Measurements from ENCODE around the gene TCHH. TPM values are rescaled to one million over a fixed set of nuclear protein-coding genes. Genes with fewer than 3 reads are reported as not detected.

TCHH gene
- total and polyA plus RNA-seq, 2 of the 13 experiments (the other 11 are each of a cell fraction or from before 2014, with no cell fraction given): not detected

GRCh38 chr1:152109231-152109997, 5.8 kb downstream of the TCHH start:
- intact Hi-C loops (cut with micrococcal nuclease; ENCODE audit: unreplicated experiment): no loop called here

GRCh38 chr1:152108882-152109222, 6.4 kb downstream of the TCHH start:
- no peak overlapping the region for H3K9ac ChIP-seq (ENCODE audit: insufficient read depth, low read depth, low read length)
- no peak for ATAC-seq
- BruUV-seq (replicated peaks): no TSS peak
- no peaks in the 10 kb centered on the region for H3K36me3 ChIP-seq (replicated peaks in 1 of 2; ENCODE audit: control insufficient read depth in 1 of 2, insufficient read depth in 2 of 2, low read length in 2 of 2)
- FAIRE-seq: no peak
- H3K27me3 ChIP-seq (ENCODE audit: control insufficient read depth in 1 of 2, insufficient read depth in 2 of 2, low read length in 2 of 2): peaks cover 5 to 49% of the 10 kb centered on the region in 2 experiments; a peak in 3 of 5 replicates
- no peak overlapping the region for H3K4me3 ChIP-seq (replicated peaks in 1 of 3; ENCODE audit: insufficient read depth in 1 of 3, low read depth in 2 of 3, low read length in 3 of 3)
- WGBS (ENCODE audit: low lambda C conversion rate): 81% methylated on average over 28 of the region's 28 CpGs
- DNase-seq (ENCODE audit: low spot score): no peak
- TF ChIP-seq ZNF558 (CRISPR knock-in tag; IDR thresholded peaks at IDR 0.05; ENCODE audit: borderline replicate concordance) (no peak), NFATC3 (CRISPR knock-in tag; IDR thresholded peaks at IDR 0.05) (no peak), ZNF468 (CRISPR knock-in tag; IDR thresholded peaks at IDR 0.05) (no peak), ZNF18 (CRISPR knock-in tag; IDR thresholded peaks at IDR 0.05; ENCODE audit: insufficient replicate concordance) (no peak), ZKSCAN8 (CRISPR knock-in tag; IDR thresholded peaks at IDR 0.05; ENCODE audit: borderline replicate concordance) (no peak), NFE2 (CRISPR knock-in tag; IDR thresholded peaks at IDR 0.05) (no peak), ZNF660 (CRISPR knock-in tag; IDR thresholded peaks at IDR 0.05; ENCODE audit: borderline replicate concordance, low read depth) (no peak), ZNF512B (CRISPR knock-in tag; IDR thresholded peaks at IDR 0.05; ENCODE audit: borderline replicate concordance) (no peak)
- H4K20me1 ChIP-seq (ENCODE audit: insufficient read depth, low read length): no peaks in the 10 kb centered on the region
- H3K9me3 ChIP-seq (ENCODE audit: low read length): no peaks in the 10 kb centered on the region
- ChIA-PET CTCF (ENCODE audit: low intra/inter-chr PET ratio, low total read pairs) (no interaction called here), POLR2A (no interaction called here)
- no peak overlapping the region for H2AFZ ChIP-seq (ENCODE audit: low read length)
- intact Hi-C loops (cut with micrococcal nuclease; ENCODE audit: unreplicated experiment): no loop called here
- H3K79me2 ChIP-seq (ENCODE audit: insufficient read depth, low read length): no peaks in the 10 kb centered on the region
- H3K27ac ChIP-seq (ENCODE audit: extremely low read length, insufficient read depth, low read length): no peak overlapping the region
- in situ Hi-C loops (cut with HindIII; ENCODE audit: extremely low pct_ligation_motif_present, low pct_unique_long_range_greater_than_20kb): no loop called here
- H3K4me1 ChIP-seq (ENCODE audit: insufficient read depth, low read length): no peaks in the 10 kb centered on the region
- H3K4me2 ChIP-seq (ENCODE audit: low read depth, low read length): no peak overlapping the region

More at GRCh38 chr1:152109231-152109997, 5.8 kb downstream of the TCHH start:
- FAIRE-seq (no peak), DNase-seq (ENCODE audit: low spot score) (no peak), ATAC-seq (no peak)
- Histone ChIP-seq H3K4me1 (ENCODE audit: insufficient read depth, low read length) (no peaks in the 10 kb centered on the region), H3K9me3 (ENCODE audit: low read length) (no peaks in the 10 kb centered on the region), H3K4me3 (replicated peaks in 1 of 3; ENCODE audit: insufficient read depth in 1 of 3, low read depth in 2 of 3, low read length in 3 of 3) (no peak overlapping the region), H4K20me1 (ENCODE audit: insufficient read depth, low read length) (no peaks in the 10 kb centered on the region), H3K9ac (ENCODE audit: insufficient read depth, low read depth, low read length) (no peak overlapping the region), H3K79me2 (ENCODE audit: insufficient read depth, low read length) (no peaks in the 10 kb centered on the region), H2AFZ (ENCODE audit: low read length) (no peak overlapping the region), H3K36me3 (replicated peaks in 1 of 2; ENCODE audit: control insufficient read depth in 1 of 2, insufficient read depth in 2 of 2, low read length in 2 of 2) (no peaks in the 10 kb centered on the region), H3K27ac (ENCODE audit: extremely low read length, insufficient read depth, low read length) (no peak overlapping the region), H3K27me3 (ENCODE audit: control insufficient read depth in 1 of 2, insufficient read depth in 2 of 2, low read length in 2 of 2) (peaks cover 5 to 49% of the 10 kb centered on the region in 2 experiments; a peak in 3 of 5 replicates), H3K4me2 (ENCODE audit: low read depth, low read length) (no peak overlapping the region)
- TF ChIP-seq CBX1 (IDR thresholded peaks at IDR 0.05; ENCODE audit: low read depth) (no peak), ATF3 (CRISPR knock-in tag; IDR thresholded peaks at IDR 0.05) (no peak), ZNF713 (CRISPR knock-in tag; IDR thresholded peaks at IDR 0.05) (no peak)
- ChIA-PET POLR2A (no interaction called here), CTCF (ENCODE audit: low intra/inter-chr PET ratio, low total read pairs) (no interaction called here)
- in situ Hi-C loops (cut with HindIII; ENCODE audit: extremely low pct_ligation_motif_present, low pct_unique_long_range_greater_than_20kb): no loop called here
- no TSS peak for BruUV-seq (replicated peaks)
- 58% methylated on average over 31 of the region's 31 CpGs for WGBS (ENCODE audit: low lambda C conversion rate)
